HG03039 (cell line): ENCODE data around the gene NES.

Source experiments
- ATAC-seq: cut with Tn5 transposase; IDR thresholded peaks from one replicate; pipeline ENCODE4 v1.9.1; 2021; ENCODE audit warnings: mild to moderate bottlenecking, moderate library complexity; ENCODE audit not compliant: unreplicated experiment

Gene NES

DNA sequence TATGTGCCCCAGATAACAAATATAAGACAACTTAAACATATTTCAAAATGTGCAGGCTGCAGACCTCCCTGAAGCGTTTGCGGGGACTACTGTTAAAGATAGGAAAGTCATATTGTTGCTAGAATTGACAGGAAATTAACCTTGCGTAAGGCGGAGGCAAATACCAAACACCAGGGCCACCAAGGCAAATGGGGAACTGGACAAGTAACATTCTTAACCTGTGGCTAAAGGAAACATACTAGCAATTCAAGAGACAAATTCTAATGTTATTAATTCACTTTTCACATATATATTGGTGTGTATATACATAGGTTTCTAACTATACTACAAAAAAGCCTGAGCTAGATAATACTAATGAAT, 51.1 kb downstream of the NES start:
- ATAC-seq = no peak

DNA sequence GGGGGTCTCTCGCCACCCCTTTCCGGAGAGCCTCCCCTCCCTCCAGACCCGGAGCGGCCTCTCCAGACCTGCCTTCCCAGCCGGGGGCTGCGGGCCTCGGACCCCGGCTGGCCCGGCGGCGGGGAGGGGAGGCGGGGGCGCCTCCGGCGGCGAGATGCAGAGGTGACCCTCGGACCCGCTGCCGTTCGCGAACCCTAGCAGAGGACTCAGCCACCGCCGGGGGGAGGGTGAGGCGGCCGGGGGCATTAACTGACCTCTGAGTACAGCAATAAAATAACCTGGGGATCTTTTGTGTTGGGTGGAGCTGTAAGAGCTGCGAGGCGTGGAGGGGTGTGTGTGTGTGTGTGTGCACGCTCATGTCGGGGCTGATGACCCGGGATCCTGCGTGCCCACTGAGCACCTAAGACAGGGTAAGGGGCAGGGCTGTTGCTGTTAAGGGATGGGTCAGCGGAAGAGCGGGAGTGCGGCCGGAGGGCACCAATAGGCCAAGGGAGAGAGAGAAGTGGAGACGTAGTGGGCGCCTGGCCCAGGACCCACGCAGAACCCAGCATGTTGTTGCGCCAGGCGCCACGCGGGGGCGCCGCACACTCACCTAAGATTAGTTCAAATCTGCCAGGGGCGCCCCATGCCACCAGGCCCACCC, 51.6 kb downstream of the NES start:
- no peak for ATAC-seq

DNA sequence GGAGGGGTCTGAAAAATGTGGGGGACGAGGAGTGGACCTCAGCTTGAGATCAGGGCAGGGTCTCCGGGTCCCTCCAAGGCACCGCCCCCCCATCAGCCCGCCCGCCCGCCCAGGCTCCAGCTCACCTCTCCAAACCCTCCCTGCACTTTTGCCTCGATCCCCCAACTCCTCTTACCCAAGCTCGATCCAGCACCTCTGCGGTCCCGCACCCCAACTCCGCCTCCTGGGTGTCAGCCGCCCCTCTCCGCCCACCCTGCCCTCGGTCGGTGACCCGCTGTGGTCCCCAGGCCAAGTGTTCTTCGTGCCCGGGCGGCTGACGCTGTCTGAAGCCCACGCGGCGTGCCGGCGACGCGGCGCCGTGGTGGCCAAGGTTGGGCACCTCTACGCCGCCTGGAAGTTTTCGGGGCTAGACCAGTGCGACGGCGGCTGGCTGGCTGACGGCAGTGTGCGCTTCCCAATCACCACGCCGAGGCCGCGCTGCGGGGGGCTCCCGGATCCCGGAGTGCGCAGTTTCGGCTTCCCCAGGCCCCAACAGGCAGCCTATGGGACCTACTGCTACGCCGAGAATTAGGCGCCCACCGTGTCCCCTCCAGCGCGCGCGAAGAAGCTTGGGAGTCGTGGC, 52.3 kb downstream of the NES start:
- ATAC-seq = no peak

DNA sequence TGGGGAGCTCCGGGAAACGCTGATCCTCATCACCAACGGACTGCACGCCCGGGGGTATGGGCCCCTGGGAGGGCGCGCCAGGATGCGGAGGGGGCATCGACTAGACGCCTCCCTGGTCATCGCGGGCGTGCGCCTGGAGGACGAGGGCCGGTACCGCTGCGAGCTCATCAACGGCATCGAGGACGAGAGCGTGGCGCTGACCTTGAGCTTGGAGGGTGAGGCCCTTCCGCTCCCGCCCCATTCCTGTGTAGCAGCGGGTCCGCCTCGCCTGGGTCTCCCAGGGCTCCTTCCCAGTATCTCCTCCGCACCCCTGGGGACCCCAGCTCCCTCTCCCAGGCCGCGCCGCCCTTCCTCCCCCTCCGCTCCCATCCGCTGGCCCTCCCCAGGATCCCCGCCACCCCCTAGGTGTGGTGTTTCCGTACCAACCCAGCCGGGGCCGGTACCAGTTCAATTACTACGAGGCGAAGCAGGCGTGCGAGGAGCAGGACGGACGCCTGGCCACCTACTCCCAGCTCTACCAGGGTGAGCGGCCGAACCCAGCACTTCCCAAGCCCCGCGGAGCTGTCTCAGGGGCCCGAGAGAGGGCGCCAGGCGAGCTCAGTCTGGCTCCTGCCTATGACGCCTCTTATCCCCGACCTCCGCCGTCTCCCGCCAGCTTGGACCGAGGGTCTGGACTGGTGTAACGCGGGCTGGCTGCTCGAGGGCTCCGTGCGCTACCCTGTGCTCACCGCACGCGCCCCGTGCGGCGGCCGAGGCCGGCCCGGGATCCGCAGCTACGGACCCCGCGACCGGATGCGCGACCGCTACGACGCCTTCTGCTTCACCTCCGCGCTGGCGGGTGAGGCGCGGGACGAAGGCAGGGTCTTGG, 53.0 kb downstream of the NES start:
- ATAC-seq = no peak

DNA sequence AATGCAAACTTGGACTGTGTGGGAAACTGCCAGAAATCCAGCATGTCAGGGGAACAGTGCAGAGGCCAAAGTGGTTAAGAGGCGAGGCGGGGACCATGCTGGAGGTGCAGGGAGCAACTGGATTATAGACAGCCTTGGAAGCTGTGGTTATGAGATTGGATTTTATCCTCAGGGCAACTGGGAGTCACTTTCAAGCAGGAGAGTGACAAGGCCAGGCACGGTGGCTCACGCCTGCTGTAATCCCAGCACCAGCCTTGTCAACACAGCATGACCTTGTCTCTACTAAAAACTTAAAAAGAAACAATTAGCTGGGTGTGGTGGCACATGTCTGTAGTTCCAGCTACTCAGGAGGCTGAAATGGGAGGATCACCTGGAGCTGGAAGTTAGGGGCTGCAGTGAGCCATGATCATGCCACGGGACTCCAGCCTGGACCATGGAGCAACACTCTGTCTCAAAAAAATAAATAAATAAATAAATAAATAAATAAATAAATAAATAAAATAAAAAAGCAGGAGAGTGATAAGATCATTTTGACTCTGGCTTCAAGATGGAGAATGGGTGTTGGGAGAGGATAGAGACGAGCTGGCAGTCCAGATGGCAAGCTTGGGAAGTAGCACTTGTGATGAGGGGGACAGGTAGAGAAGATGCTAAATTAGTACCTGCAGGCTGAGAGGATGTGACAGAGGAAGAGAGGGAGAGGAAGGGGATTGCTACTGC, 54.5 kb downstream of the NES start:
- ATAC-seq = no peak

DNA sequence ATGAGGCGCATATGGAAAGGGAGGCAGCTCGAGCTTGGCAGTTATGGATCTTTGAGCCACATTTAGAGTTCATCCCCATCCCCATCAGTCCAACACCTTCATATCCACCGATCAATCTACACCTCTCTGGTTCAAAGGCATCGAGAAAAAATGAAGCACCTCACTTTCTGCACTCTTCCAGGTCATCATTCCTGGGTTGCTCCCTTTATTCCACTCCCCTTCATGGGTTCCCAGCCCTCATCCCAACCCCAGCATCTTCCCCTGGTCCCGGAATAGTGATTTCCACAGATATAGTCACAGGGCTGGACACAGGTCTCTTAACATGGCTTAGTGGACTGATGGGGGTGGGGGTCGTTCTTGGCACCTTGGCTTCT, 57.6 kb downstream of the NES start:
- ATAC-seq = no peak

DNA sequence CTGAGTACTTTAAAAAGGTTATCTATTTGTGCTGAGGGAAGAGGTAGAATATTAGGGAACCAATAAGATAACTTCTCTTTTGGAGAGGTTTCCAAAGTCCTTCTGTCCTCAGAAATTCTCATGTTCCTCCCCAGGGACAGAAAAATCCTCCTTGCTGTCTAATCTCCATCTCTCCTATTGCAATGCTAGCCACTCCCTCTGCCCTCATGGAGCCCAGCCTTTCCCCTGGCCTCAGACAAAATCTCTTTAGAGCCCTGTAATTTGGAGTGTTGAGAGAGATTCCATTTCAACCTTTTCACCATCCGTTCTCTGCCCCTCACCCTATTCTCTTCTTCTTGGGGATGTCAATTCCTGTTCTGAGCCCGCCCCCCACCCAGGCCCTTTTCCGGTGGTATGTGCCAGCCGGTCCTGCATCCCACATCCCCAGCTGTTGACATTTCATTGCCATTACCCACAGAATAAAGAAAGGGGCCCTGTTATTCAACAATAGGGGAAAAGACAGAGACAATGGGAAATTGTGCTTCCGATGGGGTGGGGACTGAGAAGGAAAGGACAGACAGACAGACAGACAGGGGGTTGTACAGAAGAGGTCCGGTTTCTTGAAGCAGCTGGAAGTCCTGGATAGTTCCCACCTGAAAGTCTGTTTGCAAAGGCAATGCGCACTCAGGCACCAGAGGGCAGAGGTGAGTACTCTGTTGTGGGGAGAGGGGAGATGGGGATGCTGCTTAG, 58.2 kb downstream of the NES start, which contains the start of gene HAPLN2:
HAPLN2 (plus strand) TSS at position 563 of the 729 bp plus-strand sequence. CDS start 4,076 bp downstream, outside the sequence.
- ATAC-seq = no peak
